Stimulated activated CD4-positive, alpha-beta T cell treated with anti-CD3 and anti-CD28 coated beads, Interleukin-12 subunit alpha, Interleukin-12 subunit beta, amount 100 ng/mL, for 24 hours (primary cell): ENCODE data around the gene SIRT7.

Experiments
- DNase-seq, 2 experiments: peaks; one replicate each; pipeline ENCODE4 v3.0.0-alpha.2; 2020; ENCODE audit warnings: low read depth in 2 of 2

The SIRT7 gene

GRCh38 chr17:81905993-81906392 is 12.0 kb downstream of the SIRT7 start:
- DNase-seq, result no peak

GRCh38 chr17:81905424-81905875 is 12.5 kb downstream of the SIRT7 start:
- no peak for DNase-seq

GRCh38 chr17:81904600-81905423 is 13.2 kb downstream of the SIRT7 start:
- no peak for DNase-seq

- no peak for DNase-seq
These were observed 13.9 kb downstream of the SIRT7 start for GRCh38 chr17:81903896-81904599.

- no peak for DNase-seq
These were observed 14.6 kb downstream of the SIRT7 start for GRCh38 chr17:81903415-81903831.

GRCh38 chr17:81902653-81903414 is 15.1 kb downstream of the SIRT7 start:
- no peak for DNase-seq

- no peak for DNase-seq
These were observed 15.8 kb downstream of the SIRT7 start, which contains the start of gene NPB for GRCh38 chr17:81902023-81902652. Gene NPB, plus strand, starts transcription at chr17:81902238. Its CDS starts 40 bp downstream, at chr17:81902278.

- no peak for DNase-seq
These were observed 16.6 kb downstream of the SIRT7 start for GRCh38 chr17:81901167-81902022.

- no peak for DNase-seq
These were observed 17.7 kb downstream of the SIRT7 start for GRCh38 chr17:81900181-81900820.

- no peak for DNase-seq
These were observed 18.3 kb downstream of the SIRT7 start for GRCh38 chr17:81899514-81900166.

- no peak for DNase-seq
These were observed 19.1 kb downstream of the SIRT7 start for GRCh38 chr17:81898885-81899284.

GRCh38 chr17:81898029-81898866 is 19.7 kb downstream of the SIRT7 start:
- no peak for DNase-seq

GRCh38 chr17:81895400-81895799 is 22.6 kb downstream of the SIRT7 start:
- DNase-seq, result no peak

GRCh38 chr17:81891303-81891552 is 26.7 kb downstream of the SIRT7 start:
- no peak for DNase-seq

GRCh38 chr17:81890447-81891302 is 27.3 kb downstream of the SIRT7 start:
- no peak for DNase-seq

- DNase-seq, result no peak
These were observed 28.4 kb downstream of the SIRT7 start for GRCh38 chr17:81889602-81890001.

- DNase-seq, result no peak
These were observed 28.9 kb downstream of the SIRT7 start for GRCh38 chr17:81888988-81889595.
